ENCODE measurements around the gene BACE2. TPM values are rescaled to one million over a fixed set of nuclear protein-coding genes. Genes with fewer than 3 reads are reported as not detected.
A peak's percentile ranks its signal among the peaks of the same experiment; 100 is the strongest.

The BACE2 gene
- total RNA-seq, 2 donors from 2014 or later = 9.1 to 16.7 TPM

- H3K27me3 Mint-ChIP-seq (ENCODE audit: insufficient read depth) = no peaks in the 10 kb centered on the region
- no peaks in the 10 kb centered on the region for H3K4me1 Mint-ChIP-seq
- no peak overlapping the region for H3K4me3 ChIP-seq (ENCODE audit: low read length)
- H3K9me3 ChIP-seq (ENCODE audit: control insufficient read depth, low read length) = peaks cover 6% of the 10 kb centered on the region
- H3K4me1 ChIP-seq (ENCODE audit: control insufficient read depth, insufficient read depth, low read length) = no peaks in the 10 kb centered on the region
- no peak for DNase-seq
- H3K27me3 ChIP-seq (ENCODE audit: control insufficient read depth, insufficient read depth, low read length, poor library complexity, severe bottlenecking) = no peaks in the 10 kb centered on the region
- no peaks in the 10 kb centered on the region for H3K36me3 ChIP-seq (ENCODE audit: control insufficient read depth, insufficient read depth, low read length)
- no peak overlapping the region for H3K27ac Mint-ChIP-seq
- H3K36me3 Mint-ChIP-seq (ENCODE audit: low read depth) = peaks cover 56% of the 10 kb centered on the region
- TF ChIP-seq CTCF (conservative IDR thresholded peaks at IDR 0.05) = no peak
- no peak overlapping the region for H3K4me3 Mint-ChIP-seq
- H3K9me3 Mint-ChIP-seq = peaks cover 23% of the 10 kb centered on the region
- no peak overlapping the region for H3K9ac ChIP-seq (ENCODE audit: extremely low read depth, low read length, poor library complexity, severe bottlenecking)
- H3K27ac ChIP-seq (ENCODE audit: low read depth, low read length) = no peak overlapping the region
- WGBS, 2 experiments (ENCODE audit: insufficient coverage in 1 of 2, insufficient read length in 1 of 2) = 85 to 88% methylated on average over 8 of the region's 8 CpGs
Observed at GRCh38 chr21:41250519-41250918, 82.6 kb downstream of the BACE2 start.

GRCh38 chr21:41251961-41252642 lies 84.1 kb downstream of the BACE2 start:
- no peak overlapping the region for H3K4me3 Mint-ChIP-seq
- peak; percentile 17 for DNase-seq
- Histone ChIP-seq H3K9ac (ENCODE audit: extremely low read depth, low read length, poor library complexity, severe bottlenecking) (no peak overlapping the region), H3K4me1 (ENCODE audit: control insufficient read depth, insufficient read depth, low read length) (no peaks in the 10 kb centered on the region), H3K4me3 (ENCODE audit: low read length) (no peak overlapping the region), H3K36me3 (ENCODE audit: control insufficient read depth, insufficient read depth, low read length) (no peaks in the 10 kb centered on the region), H3K27ac (ENCODE audit: low read depth, low read length) (no peak overlapping the region), H3K27me3 (ENCODE audit: control insufficient read depth, insufficient read depth, low read length, poor library complexity, severe bottlenecking) (no peaks in the 10 kb centered on the region), H3K9me3 (ENCODE audit: control insufficient read depth, low read length) (peaks cover 6% of the 10 kb centered on the region)
- no peaks in the 10 kb centered on the region for H3K27me3 Mint-ChIP-seq (ENCODE audit: insufficient read depth)
- H3K36me3 Mint-ChIP-seq (ENCODE audit: low read depth) = peaks cover 61% of the 10 kb centered on the region
- H3K27ac Mint-ChIP-seq = no peak overlapping the region
- no peaks in the 10 kb centered on the region for H3K4me1 Mint-ChIP-seq
- H3K9me3 Mint-ChIP-seq = peaks cover 33% of the 10 kb centered on the region
- WGBS, 2 experiments (ENCODE audit: insufficient coverage in 1 of 2, insufficient read length in 1 of 2) = 85 to 94% methylated on average over 6 to 12 of the region's 12 CpGs
- no peak for TF ChIP-seq CTCF (conservative IDR thresholded peaks at IDR 0.05)

DNA sequence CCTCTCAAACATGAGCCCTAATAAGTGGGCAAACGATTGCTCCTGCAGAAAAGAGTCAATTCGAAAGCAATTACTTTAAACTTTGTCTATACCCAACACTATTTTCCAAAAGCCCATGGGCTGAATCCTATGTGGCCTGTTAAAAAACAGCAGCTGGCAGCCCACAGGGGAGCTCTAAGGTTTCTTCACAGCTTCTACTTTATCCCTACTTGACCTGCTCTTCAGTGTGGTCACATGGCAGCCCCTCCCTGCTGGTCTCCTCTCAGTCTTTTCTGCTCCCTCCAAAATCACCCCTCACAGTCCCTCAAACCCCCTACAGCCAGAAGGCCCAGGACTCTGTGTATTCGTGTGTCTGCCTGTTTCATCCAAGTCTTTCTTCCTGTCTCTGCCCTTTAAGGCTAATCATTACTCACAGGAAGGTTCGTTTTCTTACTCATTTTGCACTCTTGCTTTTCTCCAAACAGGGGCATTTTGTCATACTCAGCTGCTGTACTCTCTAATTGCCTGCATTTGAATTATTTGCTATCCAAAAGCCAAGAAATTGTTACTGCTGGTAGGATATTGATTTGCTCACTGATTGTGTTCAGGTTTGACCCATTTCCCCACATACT lies 86.2 kb downstream of the BACE2 start:
- H3K9me3 Mint-ChIP-seq = peaks cover 33% of the 10 kb centered on the region
- TF ChIP-seq CTCF (conservative IDR thresholded peaks at IDR 0.05) = no peak
- Histone ChIP-seq H3K9me3 (ENCODE audit: control insufficient read depth, low read length) (peaks cover 6% of the 10 kb centered on the region), H3K9ac (ENCODE audit: extremely low read depth, low read length, poor library complexity, severe bottlenecking) (no peak overlapping the region), H3K4me3 (ENCODE audit: low read length) (no peak overlapping the region), H3K27me3 (ENCODE audit: control insufficient read depth, insufficient read depth, low read length, poor library complexity, severe bottlenecking) (no peaks in the 10 kb centered on the region), H3K36me3 (ENCODE audit: control insufficient read depth, insufficient read depth, low read length) (no peaks in the 10 kb centered on the region), H3K4me1 (ENCODE audit: control insufficient read depth, insufficient read depth, low read length) (no peaks in the 10 kb centered on the region), H3K27ac (ENCODE audit: low read depth, low read length) (no peak overlapping the region)
- no peak overlapping the region for H3K4me3 Mint-ChIP-seq
- no peaks in the 10 kb centered on the region for H3K27me3 Mint-ChIP-seq (ENCODE audit: insufficient read depth)
- no peaks in the 10 kb centered on the region for H3K4me1 Mint-ChIP-seq
- peaks cover 54% of the 10 kb centered on the region for H3K36me3 Mint-ChIP-seq (ENCODE audit: low read depth)
- 64 to 70% methylated on average over 4 of the region's 4 CpGs for WGBS, 2 experiments (ENCODE audit: insufficient coverage in 1 of 2, insufficient read length in 1 of 2)
- peak; percentile 8 for DNase-seq
- no peak overlapping the region for H3K27ac Mint-ChIP-seq

Data from endodermal cell (in vitro differentiated cells).